Panc1 (cell line): ENCODE results near the gene KMT5B. TPM values are rescaled to one million over a fixed set of nuclear protein-coding genes. Genes with fewer than 3 reads are reported as not detected.

Experiments
- ATAC-seq: fragments of 200-7000 bp; cut with Tn5 transposase; 2 replicates; pipeline ENCODE4 v1.9.1; 2020; ENCODE audit warnings: mild to moderate bottlenecking, moderate library complexity
- BruUV-seq: library from RNA; stranded (reverse); fragments of 400-500 nt; replicated peaks from 2 replicates; lab custom pipeline; 2021; lab: Mats Ljungman, UMichigan
- CTCF ChIA-PET: fragments of 300-600 bp; sonication (Branson Sonifier 250); formaldehyde crosslinking; loops from one replicate; lab custom pipeline; 2022; ENCODE audit warnings: antibody characterized with exemption; lab: Charles Lee
- POLR2A ChIA-PET: fragments of 300-600 bp; sonication (Branson Sonifier 250); formaldehyde crosslinking; loops from one replicate; lab custom pipeline; 2022; ENCODE audit warnings: antibody characterized with exemption; lab: Charles Lee
- DNase-seq: peaks from one replicate; pipeline ENCODE4 v3.0.0-alpha.2; 2010; ENCODE audit warnings: low read depth, low spot score
- H3K27ac ChIP-seq: 2 replicates; pipeline ENCODE4 v1.5.1; 2011; ENCODE audit warnings: mild to moderate bottlenecking, low read length, inconsistent platforms
- H3K27me3 ChIP-seq: fragments of 200-500 bp; sonication (Bioruptor generic); 2 replicates; pipeline ENCODE4 v1.6.0; 2014; ENCODE audit warnings: low read length, inconsistent platforms; ENCODE audit not compliant: control insufficient read depth, insufficient read depth
- H3K36me3 ChIP-seq: fragments of 200-500 bp; sonication (Bioruptor generic); 2 replicates; pipeline ENCODE4 v1.5.1; 2014; ENCODE audit warnings: inconsistent platforms, mild to moderate bottlenecking, low read length, moderate library complexity; ENCODE audit not compliant: control insufficient read depth, insufficient read depth
- H3K4me1 ChIP-seq: 2 replicates; pipeline ENCODE4 v1.5.1; 2011; ENCODE audit warnings: inconsistent platforms, mild to moderate bottlenecking, low read length, moderate library complexity; ENCODE audit not compliant: control insufficient read depth, insufficient read depth
- H3K4me3 ChIP-seq, 2 experiments: 2 replicates each; pipeline ENCODE4 v1.5.1; 2011 to 2012; ENCODE audit warnings: low read depth in 2 of 2, low read length in 2 of 2, mild to moderate bottlenecking in 2 of 2, inconsistent platforms in 1 of 2, moderate library complexity in 1 of 2
- H3K9me3 ChIP-seq: fragments of 200-500 bp; sonication (Bioruptor generic); 2 replicates; pipeline ENCODE4 v1.5.1; 2014; ENCODE audit warnings: low read depth, mild to moderate bottlenecking, inconsistent platforms, low read length, moderate library complexity; ENCODE audit not compliant: control insufficient read depth, insufficient read depth
- POLR2AphosphoS5 ChIP-seq: IDR thresholded peaks from 2 replicates; pipeline ENCODE4 v1.6.1; 2012; ENCODE audit warnings: mild to moderate bottlenecking, low read depth, low read length, moderate library complexity
- SIN3A ChIP-seq: IDR thresholded peaks from 2 replicates; pipeline ENCODE4 v1.6.1; 2012; ENCODE audit warnings: low read depth, mild to moderate bottlenecking, low read length, moderate library complexity, borderline replicate concordance; ENCODE audit not compliant: insufficient read depth
- TCF7L2 ChIP-seq: IDR thresholded peaks from 2 replicates; pipeline ENCODE4 v1.6.1; 2011; ENCODE audit warnings: mild to moderate bottlenecking, low read depth, low read length, inconsistent platforms
- in situ Hi-C: cut with HindIII; loops from 2 replicates; pipeline ENCODE4 v1.10.0; 2016; ENCODE audit warnings: low sequenced_read_pairs, low pct_unique_long_range_greater_than_20kb
- intact Hi-C: fragments of 100-400 bp; cut with micrococcal nuclease; formaldehyde crosslinking; loops from one replicate; pipeline ENCODE4 v1.10.0; 2022; ENCODE audit not compliant: unreplicated experiment
- total RNA-seq: library from RNA; stranded (reverse); gene quantifications from one replicate; pipeline ENCODE4 v1.2.1, GENCODE V29; 2021; ENCODE audit not compliant: unreplicated experiment
- TF ChIP-seq, protein P1 (sequence below), 2 experiments: IDR thresholded peaks; 2 replicates each; pipeline ENCODE4 v1.6.1; 2011 to 2012; ENCODE audit warnings: low read depth in 2 of 2, control low read depth in 1 of 2, low read length in 1 of 2, mild to moderate bottlenecking in 1 of 2, moderate library complexity in 1 of 2; ENCODE audit not compliant: insufficient read depth in 1 of 2
- TF ChIP-seq, protein P2 (sequence below): fragments of 450-650 bp; IDR thresholded peaks from 2 replicates; pipeline ENCODE4 v1.5.1; 2017; ENCODE audit warnings: mild to moderate bottlenecking

The KMT5B gene
- total RNA-seq, 1 experiment from 2014 or later = 48.6 TPM

DNA sequence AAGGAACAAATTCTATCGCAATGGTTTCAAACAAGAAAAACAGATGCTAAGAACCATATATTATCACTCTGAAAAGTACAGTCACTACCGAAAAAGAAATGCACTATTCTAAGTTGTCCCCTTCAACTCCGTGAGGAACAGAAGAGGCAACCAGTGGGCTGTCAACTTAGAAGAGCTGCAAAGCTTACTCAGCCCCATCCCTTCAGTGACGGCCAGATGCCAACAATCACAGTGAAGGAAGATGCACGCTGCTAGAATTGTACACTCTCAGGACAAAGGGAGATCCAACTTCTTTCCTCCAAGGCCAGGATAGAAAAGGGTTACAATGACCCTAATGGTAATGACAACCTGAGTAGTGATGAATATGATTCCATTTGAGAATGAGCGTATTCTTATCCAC lies 53.4 kb downstream of the KMT5B start:
- Histone ChIP-seq H3K4me1 (no peaks in the 10 kb centered on the region), H3K4me3 (no peak overlapping the region), H3K36me3 (peaks cover 4% of the 10 kb centered on the region; the same call in 1 of the 2 replicates), H3K9me3 (no peaks in the 10 kb centered on the region), H3K27me3 (no peaks in the 10 kb centered on the region), H3K27ac (no peak overlapping the region)
- ATAC-seq (no peak), DNase-seq (no peak)
- in situ Hi-C loops = no loop called here
- no TSS peak for BruUV-seq
- TF ChIP-seq SIN3A (no peak), POLR2AphosphoS5 (no peak), TCF7L2 (no peak)
- TF ChIP-seq, protein P1, sequence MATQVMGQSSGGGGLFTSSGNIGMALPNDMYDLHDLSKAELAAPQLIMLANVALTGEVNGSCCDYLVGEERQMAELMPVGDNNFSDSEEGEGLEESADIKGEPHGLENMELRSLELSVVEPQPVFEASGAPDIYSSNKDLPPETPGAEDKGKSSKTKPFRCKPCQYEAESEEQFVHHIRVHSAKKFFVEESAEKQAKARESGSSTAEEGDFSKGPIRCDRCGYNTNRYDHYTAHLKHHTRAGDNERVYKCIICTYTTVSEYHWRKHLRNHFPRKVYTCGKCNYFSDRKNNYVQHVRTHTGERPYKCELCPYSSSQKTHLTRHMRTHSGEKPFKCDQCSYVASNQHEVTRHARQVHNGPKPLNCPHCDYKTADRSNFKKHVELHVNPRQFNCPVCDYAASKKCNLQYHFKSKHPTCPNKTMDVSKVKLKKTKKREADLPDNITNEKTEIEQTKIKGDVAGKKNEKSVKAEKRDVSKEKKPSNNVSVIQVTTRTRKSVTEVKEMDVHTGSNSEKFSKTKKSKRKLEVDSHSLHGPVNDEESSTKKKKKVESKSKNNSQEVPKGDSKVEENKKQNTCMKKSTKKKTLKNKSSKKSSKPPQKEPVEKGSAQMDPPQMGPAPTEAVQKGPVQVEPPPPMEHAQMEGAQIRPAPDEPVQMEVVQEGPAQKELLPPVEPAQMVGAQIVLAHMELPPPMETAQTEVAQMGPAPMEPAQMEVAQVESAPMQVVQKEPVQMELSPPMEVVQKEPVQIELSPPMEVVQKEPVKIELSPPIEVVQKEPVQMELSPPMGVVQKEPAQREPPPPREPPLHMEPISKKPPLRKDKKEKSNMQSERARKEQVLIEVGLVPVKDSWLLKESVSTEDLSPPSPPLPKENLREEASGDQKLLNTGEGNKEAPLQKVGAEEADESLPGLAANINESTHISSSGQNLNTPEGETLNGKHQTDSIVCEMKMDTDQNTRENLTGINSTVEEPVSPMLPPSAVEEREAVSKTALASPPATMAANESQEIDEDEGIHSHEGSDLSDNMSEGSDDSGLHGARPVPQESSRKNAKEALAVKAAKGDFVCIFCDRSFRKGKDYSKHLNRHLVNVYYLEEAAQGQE (IDR thresholded peaks at IDR 0.05; ENCODE audit: insufficient read depth in 1 of 2, low read depth in 2 of 2, low read length in 1 of 2) = no peak
- TF ChIP-seq, protein P2, sequence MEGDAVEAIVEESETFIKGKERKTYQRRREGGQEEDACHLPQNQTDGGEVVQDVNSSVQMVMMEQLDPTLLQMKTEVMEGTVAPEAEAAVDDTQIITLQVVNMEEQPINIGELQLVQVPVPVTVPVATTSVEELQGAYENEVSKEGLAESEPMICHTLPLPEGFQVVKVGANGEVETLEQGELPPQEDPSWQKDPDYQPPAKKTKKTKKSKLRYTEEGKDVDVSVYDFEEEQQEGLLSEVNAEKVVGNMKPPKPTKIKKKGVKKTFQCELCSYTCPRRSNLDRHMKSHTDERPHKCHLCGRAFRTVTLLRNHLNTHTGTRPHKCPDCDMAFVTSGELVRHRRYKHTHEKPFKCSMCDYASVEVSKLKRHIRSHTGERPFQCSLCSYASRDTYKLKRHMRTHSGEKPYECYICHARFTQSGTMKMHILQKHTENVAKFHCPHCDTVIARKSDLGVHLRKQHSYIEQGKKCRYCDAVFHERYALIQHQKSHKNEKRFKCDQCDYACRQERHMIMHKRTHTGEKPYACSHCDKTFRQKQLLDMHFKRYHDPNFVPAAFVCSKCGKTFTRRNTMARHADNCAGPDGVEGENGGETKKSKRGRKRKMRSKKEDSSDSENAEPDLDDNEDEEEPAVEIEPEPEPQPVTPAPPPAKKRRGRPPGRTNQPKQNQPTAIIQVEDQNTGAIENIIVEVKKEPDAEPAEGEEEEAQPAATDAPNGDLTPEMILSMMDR = no peak
- ChIA-PET POLR2A (interaction anchor here (0.6 kb wide), 1 partner anchor 15 kb away, joined by 3 read pairs; no protein-coding TSS in a partner anchor), CTCF (no interaction called here)
- intact Hi-C loops = no loop called here

DNA sequence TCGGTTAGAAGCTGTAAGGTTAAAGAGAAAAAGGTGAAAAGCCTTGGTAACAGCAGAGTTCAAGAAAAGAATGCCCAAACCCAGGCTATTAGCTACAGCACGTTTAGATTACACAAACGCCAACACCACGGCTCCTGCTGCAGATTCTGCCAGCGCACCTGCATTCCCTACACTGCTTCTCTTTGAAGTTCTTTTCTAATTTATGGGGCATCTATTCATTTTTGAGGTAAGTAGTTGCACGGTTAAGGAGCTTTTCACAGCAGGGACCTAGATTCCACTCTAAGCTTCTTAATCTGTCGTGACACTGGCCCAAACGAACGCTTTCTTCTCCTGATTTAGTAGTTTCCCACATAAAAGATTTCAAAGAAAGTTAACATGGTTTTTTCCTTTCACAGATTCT lies 53.9 kb downstream of the KMT5B start:
- POLR2A ChIA-PET = interaction anchor here (0.6 kb wide), 1 partner anchor 15 kb away, joined by 3 read pairs; no protein-coding TSS in a partner anchor
- H3K9me3 ChIP-seq = no peaks in the 10 kb centered on the region
- TF ChIP-seq, protein P2 = no peak
- TF ChIP-seq TCF7L2 = no peak
- TF ChIP-seq, protein P1 (IDR thresholded peaks at IDR 0.05; ENCODE audit: insufficient read depth in 1 of 2, low read depth in 2 of 2, low read length in 1 of 2) = no peak
- no peak for TF ChIP-seq POLR2AphosphoS5
- no TSS peak for BruUV-seq
- no peak overlapping the region for H3K4me3 ChIP-seq
- peaks cover 4% of the 10 kb centered on the region; the same call in 1 of the 2 replicates for H3K36me3 ChIP-seq
- H3K27ac ChIP-seq = no peak overlapping the region
- H3K4me1 ChIP-seq = no peaks in the 10 kb centered on the region
- CTCF ChIA-PET = no interaction called here
- ATAC-seq (no peak), DNase-seq (no peak)
- no peaks in the 10 kb centered on the region for H3K27me3 ChIP-seq
- intact Hi-C loops (no loop called here), in situ Hi-C loops (no loop called here)
